Mesenchymal stem cell (in vitro differentiated cells and primary cell): ENCODE data around the gene ALDH8A1.

Experiments used
- DNase-seq: peaks from one replicate; pipeline ENCODE4 v3.0.0-alpha.2; 2013
- H2AFZ ChIP-seq: one replicate; pipeline ENCODE4 v1.6.1; 2013; ENCODE audit warnings: low read depth, mild to moderate bottlenecking, control low read depth, inconsistent platforms, low read length, moderate library complexity
- H2AK5ac ChIP-seq: 2 replicates; pipeline ENCODE4 v1.6.1; 2013; ENCODE audit warnings: low read length, moderate library complexity, mild to moderate bottlenecking, inconsistent platforms; ENCODE audit not compliant: severe bottlenecking
- H2BK120ac ChIP-seq: one replicate; pipeline ENCODE4 v1.6.1; 2013; ENCODE audit warnings: low read depth, mild to moderate bottlenecking, inconsistent platforms, low read length, moderate library complexity
- H2BK12ac ChIP-seq, 2 experiments: one replicate each; pipeline ENCODE4 v1.6.1; 2013; ENCODE audit warnings: inconsistent platforms in 2 of 2, low read length in 2 of 2, mild to moderate bottlenecking in 2 of 2, moderate library complexity in 2 of 2, control low read depth in 1 of 2
- H2BK15ac ChIP-seq: one replicate; pipeline ENCODE4 v1.6.1; 2013; ENCODE audit warnings: mild to moderate bottlenecking, low read depth, inconsistent platforms; ENCODE audit not compliant: poor library complexity, severe bottlenecking
- H2BK5ac ChIP-seq: 2 replicates; pipeline ENCODE4 v1.6.1; 2013; ENCODE audit warnings: low read depth, mild to moderate bottlenecking, low read length, control low read depth, inconsistent platforms; ENCODE audit not compliant: poor library complexity, severe bottlenecking
- H3K14ac ChIP-seq, 2 experiments: one replicate each; pipeline ENCODE4 v1.6.1; 2013; ENCODE audit warnings: inconsistent platforms in 2 of 2, low read length in 2 of 2, control low read depth in 1 of 2, mild to moderate bottlenecking in 1 of 2, moderate library complexity in 1 of 2
- H3K18ac ChIP-seq, 2 experiments: one replicate each; pipeline ENCODE4 v1.6.1; 2013; ENCODE audit warnings: inconsistent platforms in 2 of 2, low read length in 2 of 2, control low read depth in 1 of 2, low read depth in 1 of 2, mild to moderate bottlenecking in 1 of 2
- H3K23ac ChIP-seq, 2 experiments: one replicate each; pipeline ENCODE4 v1.6.1; 2013; ENCODE audit warnings: inconsistent platforms in 2 of 2, low read length in 2 of 2, mild to moderate bottlenecking in 2 of 2, moderate library complexity in 2 of 2, control low read depth in 1 of 2
- H3K27ac ChIP-seq: 2 replicates; pipeline ENCODE4 v1.5.1; 2013; ENCODE audit warnings: mild to moderate bottlenecking, moderate library complexity, low read length, control low read depth, inconsistent platforms; ENCODE audit not compliant: poor library complexity, severe bottlenecking
- H3K27me3 ChIP-seq, 2 experiments: 2 replicates each; pipeline versions ENCODE4 v1.6.1 to v1.7.0; 2013; ENCODE audit warnings: low read length in 2 of 2, mild to moderate bottlenecking in 2 of 2, moderate library complexity in 2 of 2, control low read depth in 1 of 2, inconsistent platforms in 1 of 2; ENCODE audit not compliant: control insufficient read depth in 1 of 2, insufficient read depth in 1 of 2
- H3K36me3 ChIP-seq, 2 experiments: 2 replicates each; pipeline versions ENCODE4 v1.6.1 to v1.7.0; 2013; ENCODE audit warnings: low read length in 2 of 2, control low read depth in 1 of 2, inconsistent platforms in 1 of 2, low read depth in 1 of 2, mild to moderate bottlenecking in 1 of 2; ENCODE audit not compliant: insufficient read depth in 2 of 2, control insufficient read depth in 1 of 2
- H3K4ac ChIP-seq, 2 experiments: one replicate each; pipeline ENCODE4 v1.6.1; 2013; ENCODE audit warnings: inconsistent platforms in 2 of 2, low read length in 2 of 2, mild to moderate bottlenecking in 2 of 2, moderate library complexity in 2 of 2, control low read depth in 1 of 2, low read depth in 1 of 2
- H3K4me1 ChIP-seq: 2 replicates; pipeline ENCODE4 v1.6.1; 2013; ENCODE audit warnings: low read depth, low read length, control low read depth; ENCODE audit not compliant: control insufficient read depth, insufficient read depth
- H3K4me2 ChIP-seq: 2 replicates; pipeline ENCODE4 v1.6.1; 2013; ENCODE audit warnings: low read length, mild to moderate bottlenecking, inconsistent platforms; ENCODE audit not compliant: poor library complexity, severe bottlenecking
- H3K4me3 ChIP-seq, 2 experiments: 2 replicates each; pipeline versions ENCODE4 v1.5.1 to v1.7.0; 2013; ENCODE audit warnings: low read length in 2 of 2, mild to moderate bottlenecking in 2 of 2, control low read depth in 1 of 2, low read depth in 1 of 2; ENCODE audit not compliant: insufficient read depth in 1 of 2
- H3K79me1 ChIP-seq: replicated peaks from 2 replicates; pipeline ENCODE4 v1.6.1; 2013; ENCODE audit warnings: mild to moderate bottlenecking, control low read depth, low read length, inconsistent platforms; ENCODE audit not compliant: poor library complexity, severe bottlenecking
- H3K9ac ChIP-seq: 2 replicates; pipeline ENCODE4 v1.7.0; 2013; ENCODE audit warnings: mild to moderate bottlenecking, low read length, moderate library complexity
- H3K9me3 ChIP-seq: 2 replicates; pipeline ENCODE4 v1.7.0; 2013; ENCODE audit warnings: mild to moderate bottlenecking, low read length; ENCODE audit not compliant: control insufficient read depth
- H4K8ac ChIP-seq: one replicate; pipeline ENCODE4 v1.6.1; 2013; ENCODE audit warnings: inconsistent platforms, mild to moderate bottlenecking, low read length, moderate library complexity
- H4K91ac ChIP-seq: one replicate; pipeline ENCODE4 v1.6.1; 2013; ENCODE audit warnings: mild to moderate bottlenecking, low read length, inconsistent platforms
- WGBS: methylation state at CpG from one replicate; pipeline ENCODE4 v1.1.7; 2013; ENCODE audit warnings: mixed read lengths; 5-methylcytosine and 5-hydroxymethylcytosine counted together

The ALDH8A1 gene

DNA sequence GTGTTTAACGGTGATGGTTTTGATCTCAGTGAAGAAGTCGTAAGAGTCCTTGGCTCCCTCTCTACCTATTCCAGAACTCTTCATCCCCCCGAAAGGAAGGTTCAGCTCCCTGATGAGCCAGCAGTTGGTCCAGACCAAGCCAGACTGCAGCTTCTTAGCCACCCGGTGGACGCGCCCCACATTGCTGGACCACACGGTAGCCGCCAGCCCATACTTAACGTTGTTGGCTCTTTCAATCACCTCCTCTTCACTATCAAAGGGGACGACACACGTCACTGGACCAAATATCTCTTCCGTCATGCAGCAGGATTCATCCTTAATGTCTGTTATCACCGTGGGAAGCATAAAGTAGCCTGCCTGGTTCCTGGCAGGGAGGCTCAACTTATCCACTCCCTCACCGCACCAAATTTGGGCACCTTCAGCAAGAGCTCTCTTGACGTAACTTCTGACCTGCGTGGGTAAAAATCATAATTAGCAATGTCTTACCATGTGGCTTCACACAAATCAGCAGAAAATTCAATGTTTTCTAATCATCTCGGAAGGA lies 31.4 kb downstream of the ALDH8A1 start:
- Histone ChIP-seq H3K27ac (no peak overlapping the region), H2BK120ac (no peak overlapping the region), H3K4me1 (peaks cover 7% of the 10 kb centered on the region), H3K9ac (no peak overlapping the region), H3K27me3 (no peaks in the 10 kb centered on the region), H3K18ac (no peak overlapping the region), H3K14ac (no peak overlapping the region), H3K36me3 (no peaks in the 10 kb centered on the region), H3K79me1 (no peaks in the 10 kb centered on the region), H3K4me3 (no peak overlapping the region), H4K91ac (no peak overlapping the region), H4K8ac (no peak overlapping the region), H2BK12ac (no peak overlapping the region), H3K9me3 (no peaks in the 10 kb centered on the region), H2AFZ (no peak overlapping the region), H3K4me2 (no peak overlapping the region), H2AK5ac (no peak overlapping the region), H3K4ac (no peak overlapping the region), H2BK15ac (no peak overlapping the region), H2BK5ac (no peak overlapping the region), H3K23ac (no peak overlapping the region)
- 94% methylated on average over 17 of the region's 17 CpGs for whole genome bisulfite sequencing
- no peak for DNase-seq

DNA sequence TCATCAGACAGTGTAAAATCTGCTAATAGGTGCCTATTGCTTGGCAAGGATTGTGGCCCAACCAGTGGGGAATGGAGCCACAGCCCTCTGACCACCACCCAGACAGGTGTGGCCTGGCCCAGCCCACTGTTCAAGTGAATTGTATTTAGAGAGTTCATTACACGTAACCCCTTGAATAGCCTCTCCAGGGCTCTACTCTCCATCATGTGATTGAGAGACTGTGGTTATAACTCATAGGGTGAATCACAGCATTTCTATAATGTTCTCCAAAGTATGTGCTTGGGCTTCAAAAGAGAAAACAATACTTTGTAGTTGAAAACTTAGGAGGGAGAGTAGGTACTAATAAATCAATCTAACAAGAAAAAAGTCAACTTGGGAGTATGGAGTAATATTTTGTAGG lies 38.4 kb downstream of the ALDH8A1 start:
- H2BK5ac ChIP-seq: no peak overlapping the region
- H3K79me1 ChIP-seq: no peaks in the 10 kb centered on the region
- no peak overlapping the region for H3K4me3 ChIP-seq
- H3K18ac ChIP-seq: no peak overlapping the region
- peak; percentile 42 for DNase-seq
- H2AK5ac ChIP-seq: peak overlapping the region; percentile 71
- H2BK120ac ChIP-seq: no peak overlapping the region
- H2BK15ac ChIP-seq: no peak overlapping the region
- H4K8ac ChIP-seq: no peak overlapping the region
- no peak overlapping the region for H3K4me2 ChIP-seq
- no peaks in the 10 kb centered on the region for H3K9me3 ChIP-seq
- H3K14ac ChIP-seq: no peak overlapping the region
- no peaks in the 10 kb centered on the region for H3K36me3 ChIP-seq
- H2AFZ ChIP-seq: no peak overlapping the region
- no peak overlapping the region for H3K23ac ChIP-seq
- no peak overlapping the region for H2BK12ac ChIP-seq
- peaks cover 13% of the 10 kb centered on the region for H3K4me1 ChIP-seq
- no peak overlapping the region for H4K91ac ChIP-seq
- WGBS: no CpG with 5 or more reads among the region's 1 CpG
- H3K9ac ChIP-seq: peak overlapping the region; percentile 51
- H3K4ac ChIP-seq: no peak overlapping the region
- no peaks in the 10 kb centered on the region for H3K27me3 ChIP-seq
- peak overlapping the region; percentile 44 for H3K27ac ChIP-seq

DNA sequence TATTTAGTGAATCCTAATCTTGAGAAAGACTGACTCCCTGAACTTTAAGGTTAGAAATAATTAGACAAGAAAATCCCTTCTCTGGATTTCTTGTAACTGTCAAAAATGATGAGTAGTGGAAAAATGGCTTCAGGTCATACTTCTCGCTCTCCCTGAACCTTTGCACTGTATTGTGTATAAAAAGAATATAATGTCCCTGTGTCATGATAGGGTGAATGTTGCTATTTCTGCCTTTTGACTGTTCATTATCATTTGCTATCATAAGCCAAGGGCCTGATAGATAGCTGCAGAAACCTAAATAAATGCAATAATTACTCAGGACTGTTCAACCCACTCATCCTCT lies 39.3 kb downstream of the ALDH8A1 start:
- Histone ChIP-seq H3K27me3 (no peaks in the 10 kb centered on the region), H3K9me3 (no peaks in the 10 kb centered on the region), H3K18ac (no peak overlapping the region), H3K27ac (no peak overlapping the region), H2BK120ac (no peak overlapping the region), H3K4me2 (no peak overlapping the region), H2BK15ac (no peak overlapping the region), H3K79me1 (no peaks in the 10 kb centered on the region), H2BK5ac (no peak overlapping the region), H2AK5ac (no peak overlapping the region), H3K4me1 (peaks cover 13% of the 10 kb centered on the region), H4K8ac (no peak overlapping the region), H2AFZ (no peak overlapping the region), H3K9ac (peak overlapping the region; percentile 89), H2BK12ac (no peak overlapping the region), H3K14ac (no peak overlapping the region), H3K36me3 (no peaks in the 10 kb centered on the region), H3K4me3 (no peak overlapping the region), H3K4ac (no peak overlapping the region), H3K23ac (no peak overlapping the region), H4K91ac (no peak overlapping the region)
- 100% methylated on average over 1 of the region's 1 CpG for WGBS
- no peak for DNase-seq

DNA sequence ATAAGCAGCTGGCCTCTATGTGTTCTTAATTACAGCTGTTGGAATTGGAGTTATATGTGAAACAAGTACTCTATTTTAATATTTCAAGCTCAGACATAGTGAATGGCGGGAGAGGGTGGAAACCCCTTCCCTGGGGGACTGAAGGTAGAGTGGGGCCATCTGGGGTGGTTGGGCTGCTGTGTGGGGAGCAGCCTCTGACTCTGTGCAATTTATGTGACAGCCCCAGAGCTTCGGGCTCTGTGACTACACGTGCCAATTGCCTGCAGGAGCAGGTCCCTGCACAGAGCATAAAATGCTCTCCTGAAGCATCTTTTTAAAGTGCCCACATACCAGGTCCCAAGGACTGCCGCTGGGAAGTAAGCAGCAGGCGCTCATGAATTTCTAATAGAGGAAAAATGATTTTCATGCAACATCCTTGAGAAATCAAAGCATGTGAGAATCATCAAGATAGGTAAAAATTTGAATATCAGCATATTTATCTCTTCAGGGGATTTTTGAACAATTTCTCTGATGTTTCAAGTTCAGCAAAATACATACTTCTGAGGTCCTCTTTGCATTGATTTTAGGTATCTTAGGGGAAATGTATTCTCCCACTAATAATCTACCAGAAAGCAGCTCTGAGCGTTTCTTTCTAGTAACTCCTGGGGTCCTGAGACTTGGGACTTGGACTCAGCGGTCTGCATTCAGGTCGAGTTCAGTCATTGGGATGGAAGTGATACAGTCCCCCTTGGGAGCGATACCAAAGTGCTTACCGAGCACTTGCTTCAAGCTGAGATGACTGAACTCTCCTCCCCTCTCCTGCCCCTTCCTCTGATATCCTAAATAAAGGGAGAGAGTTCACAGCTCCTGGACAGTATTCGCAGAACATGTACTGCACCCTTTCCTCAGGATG lies 40.0 kb downstream of the ALDH8A1 start:
- no peak overlapping the region for H4K91ac ChIP-seq
- no peak overlapping the region for H2BK120ac ChIP-seq
- H3K27me3 ChIP-seq: no peaks in the 10 kb centered on the region
- no peak for DNase-seq
- H3K79me1 ChIP-seq: no peaks in the 10 kb centered on the region
- H3K27ac ChIP-seq: peak overlapping the region; percentile 99
- H2AK5ac ChIP-seq: peak overlapping the region; percentile 69
- H3K9me3 ChIP-seq: no peaks in the 10 kb centered on the region
- no peak overlapping the region for H2AFZ ChIP-seq
- no peak overlapping the region for H3K18ac ChIP-seq
- no peak overlapping the region for H3K23ac ChIP-seq
- peak overlapping the region in 1 of 2 experiments; percentile 30 for H3K4me3 ChIP-seq
- no peak overlapping the region for H2BK12ac ChIP-seq
- peak overlapping the region; percentile 48 for H2BK5ac ChIP-seq
- no peak overlapping the region for H3K14ac ChIP-seq
- H3K36me3 ChIP-seq: no peaks in the 10 kb centered on the region
- 67% methylated on average over 8 of the region's 11 CpGs for WGBS
- H4K8ac ChIP-seq: no peak overlapping the region
- peaks cover 13% of the 10 kb centered on the region for H3K4me1 ChIP-seq
- no peak overlapping the region for H3K4ac ChIP-seq
- H3K9ac ChIP-seq: peak overlapping the region; percentile 89
- H3K4me2 ChIP-seq: no peak overlapping the region
- H2BK15ac ChIP-seq: no peak overlapping the region
